Spleen (tissue), 11 donors: ENCODE data around the gene LPP. TPM values are rescaled to one million over a fixed set of nuclear protein-coding genes. Genes with fewer than 3 reads are reported as not detected.
A peak's percentile ranks its signal among the peaks of the same experiment; 100 is the strongest.

Experiments used
- DNase-seq: peaks from one replicate; pipeline ENCODE4 v3.0.0-alpha.2; 2020
- H3K27ac ChIP-seq, 8 donors: fragments of 200-600 bp; sonication (generic) in 7 of 8; 1 replicate in 4 of 8; 2 replicates in 4 of 8; pipeline versions ENCODE4 v1.5.0 to v1.8.0; 2016 to 2021; ENCODE audit warnings: inconsistent platforms in 4 of 8, mild to moderate bottlenecking in 4 of 8, moderate library complexity in 1 of 8
- H3K27me3 ChIP-seq, 7 donors: fragments of 200-600 bp; sonication (generic) in 6 of 7; replicated peaks in 1 of 7; 1 replicate in 4 of 7; 2 replicates in 3 of 7; pipeline versions ENCODE4 v1.5.0 to v1.8.0; 2016 to 2021; ENCODE audit warnings: inconsistent platforms in 3 of 7, mild to moderate bottlenecking in 1 of 7
- H3K36me3 ChIP-seq, 6 donors: fragments of 200-600 bp; sonication (generic) in 5 of 6; 1 replicate in 4 of 6; 2 replicates in 2 of 6; pipeline versions ENCODE4 v1.5.0 to v1.8.0; 2016 to 2021; ENCODE audit warnings: inconsistent platforms in 2 of 6
- H3K4me1 ChIP-seq, 6 donors: fragments of 200-600 bp; sonication (generic) in 5 of 6; 1 replicate in 3 of 6; 2 replicates in 3 of 6; pipeline versions ENCODE4 v1.5.0 to v1.8.0; 2016 to 2021; ENCODE audit warnings: inconsistent platforms in 3 of 6
- H3K4me3 ChIP-seq, 8 donors: fragments of 200-600 bp; sonication (generic) in 7 of 8; 1 replicate in 4 of 8; 2 replicates in 4 of 8; pipeline versions ENCODE4 v1.5.0 to v1.8.0; 2016 to 2021; ENCODE audit warnings: inconsistent platforms in 4 of 8, mild to moderate bottlenecking in 4 of 8, moderate library complexity in 2 of 8
- H3K9me3 ChIP-seq, 8 donors: fragments of 200-600 bp; sonication (generic) in 7 of 8; 1 replicate in 4 of 8; 2 replicates in 4 of 8; pipeline versions ENCODE4 v1.5.0 to v1.8.0; 2016 to 2021; ENCODE audit warnings: inconsistent platforms in 4 of 8
- POLR2A ChIP-seq, 3 donors: fragments of 450-650 bp; IDR thresholded peaks; one replicate each; pipeline ENCODE4 v1.5.1; 2017; ENCODE audit warnings: antibody characterized with exemption in 3 of 3, mild to moderate bottlenecking in 1 of 3
- POLR2AphosphoS5 ChIP-seq, 3 donors: sonication (generic); formaldehyde crosslinking; IDR thresholded peaks; one replicate each; pipeline ENCODE4 v1.5.1; 2017; ENCODE audit warnings: antibody characterized with exemption in 3 of 3
- WGBS, 5 donors: extraction: QIAGEN DNeasy Blood & Tissue Kit in 3 of 5; methylation state at CpG; one replicate each; pipeline versions ENCODE4 v1.1.5 to v1.1.7; 2013 to 2018; 5-methylcytosine and 5-hydroxymethylcytosine counted together
- intact Hi-C: fragments of 100-400 bp; cut with DNase I; formaldehyde crosslinking; loops from one replicate; pipeline ENCODE4 v1.15.0; 2023; ENCODE audit warnings: low total_unique reads
- polyA plus RNA-seq, 3 donors: library from polyadenylated mRNA; stranded (reverse); fragments of 200-250 nt; gene quantifications; one replicate each; pipeline ENCODE4 v1.2.1, GENCODE V29; 2013
- total RNA-seq, 7 donors: library from RNA; depleted of rRNA in 3 of 7; stranded (reverse); fragments of >200 nt in 3 of 7; fragmentation: NEBNext Ultra II Directional in 4 of 7; extraction: Animal tissue kit (Norgen Biotek cat#: 25700) in 4 of 7; gene quantifications; one replicate each; pipeline versions ENCODE4 v1.1.0 to v1.2.1, GENCODE V29; 2016 to 2021
- TF ChIP-seq, protein P1 (sequence below), 11 experiments: fragments of 200-600 bp in 7 of 11; fragments of 450-650 bp in 4 of 11; sonication (generic) in 4 of 11; IDR thresholded peaks in 8 of 11; conservative IDR thresholded peaks in 3 of 11; 1 replicate in 7 of 11; 2 replicates in 4 of 11; pipeline versions ENCODE4 v1.4.0 to v1.8.0; 2016 to 2021; ENCODE audit warnings: antibody characterized with exemption in 11 of 11, inconsistent platforms in 4 of 11, mild to moderate bottlenecking in 1 of 11
- donor health status: healthy with polysubstance abuse.
- donor health status: DM: no; HTN: no; CAD: no; lungs with moderate emphysema.
- donor health status: DM: no; HTN: no; CAD: no.
- donor health status: Bipolar disorder and iron deficiency.
- donor health status: healthy.
- donor health status: DM: no; HTN: no; CAD: no.
- donor health status: DM: yes; HTN: yes; CAD: no.

LPP gene
- total and polyA plus RNA-seq, 10 donors, result 2.4 to 270 (median 156) TPM

DNA sequence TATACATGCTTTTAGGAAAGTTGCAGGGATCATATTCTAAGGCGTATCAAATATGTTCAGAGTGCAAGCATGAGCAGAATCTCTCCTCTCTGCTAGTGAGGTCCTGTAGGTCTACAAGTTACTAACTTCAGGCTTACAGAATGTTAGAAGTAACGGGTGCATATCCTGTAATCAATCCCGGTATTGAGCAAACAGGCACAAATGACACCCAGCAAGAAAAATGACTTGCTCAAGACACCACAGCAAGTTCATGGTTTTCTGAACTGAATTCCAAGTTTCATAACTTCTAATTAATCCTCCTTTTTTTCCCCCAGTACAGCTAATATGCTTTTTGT, 663.9 kb downstream of the LPP start:
- intact Hi-C loops, result no loop called here
- Histone ChIP-seq H3K4me3 (no peak overlapping the region), H3K27ac (peak overlapping the region in 2 of 8 donors; percentile 10 to 73), H3K4me1 (peaks cover 0 to 50% (median 14%) of the 10 kb centered on the region in 6 donors), H3K27me3 (no peaks in the 10 kb centered on the region), H3K36me3 (no peaks in the 10 kb centered on the region), H3K9me3 (no peaks in the 10 kb centered on the region)
- no peak for DNase-seq
- TF ChIP-seq POLR2A (IDR thresholded peaks at IDR 0.05) (no peak), POLR2AphosphoS5 (IDR thresholded peaks at IDR 0.05) (no peak)
- TF ChIP-seq, protein P1, sequence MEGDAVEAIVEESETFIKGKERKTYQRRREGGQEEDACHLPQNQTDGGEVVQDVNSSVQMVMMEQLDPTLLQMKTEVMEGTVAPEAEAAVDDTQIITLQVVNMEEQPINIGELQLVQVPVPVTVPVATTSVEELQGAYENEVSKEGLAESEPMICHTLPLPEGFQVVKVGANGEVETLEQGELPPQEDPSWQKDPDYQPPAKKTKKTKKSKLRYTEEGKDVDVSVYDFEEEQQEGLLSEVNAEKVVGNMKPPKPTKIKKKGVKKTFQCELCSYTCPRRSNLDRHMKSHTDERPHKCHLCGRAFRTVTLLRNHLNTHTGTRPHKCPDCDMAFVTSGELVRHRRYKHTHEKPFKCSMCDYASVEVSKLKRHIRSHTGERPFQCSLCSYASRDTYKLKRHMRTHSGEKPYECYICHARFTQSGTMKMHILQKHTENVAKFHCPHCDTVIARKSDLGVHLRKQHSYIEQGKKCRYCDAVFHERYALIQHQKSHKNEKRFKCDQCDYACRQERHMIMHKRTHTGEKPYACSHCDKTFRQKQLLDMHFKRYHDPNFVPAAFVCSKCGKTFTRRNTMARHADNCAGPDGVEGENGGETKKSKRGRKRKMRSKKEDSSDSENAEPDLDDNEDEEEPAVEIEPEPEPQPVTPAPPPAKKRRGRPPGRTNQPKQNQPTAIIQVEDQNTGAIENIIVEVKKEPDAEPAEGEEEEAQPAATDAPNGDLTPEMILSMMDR (IDR thresholded peaks at IDR 0.05 in 8 of 11, conservative IDR thresholded peaks at IDR 0.05 in 3 of 11), result no peak
- 60 to 89% (median 73%) methylated on average over 3 of the region's 3 CpGs for whole genome bisulfite sequencing, 5 donors

DNA sequence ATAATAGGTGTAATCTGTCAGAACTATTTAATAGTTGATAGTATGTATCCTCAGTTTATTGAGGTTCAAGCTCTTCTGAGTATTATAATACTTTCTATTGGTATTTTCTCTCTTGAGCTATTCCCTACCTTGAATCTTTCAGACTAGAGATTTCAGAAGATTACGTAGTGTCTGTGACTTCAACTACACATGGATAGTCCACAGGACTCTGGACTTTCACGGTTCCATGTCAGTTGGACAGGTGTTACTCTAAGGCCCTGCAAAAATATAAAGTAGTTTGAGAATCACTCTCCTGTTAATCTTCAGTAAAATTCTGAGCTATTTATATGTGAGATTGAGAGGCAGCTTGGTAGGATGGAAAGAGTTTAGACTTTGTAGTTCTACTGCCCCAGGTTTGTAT, 664.3 kb downstream of the LPP start:
- H3K36me3 ChIP-seq, result no peaks in the 10 kb centered on the region
- no peak for DNase-seq
- peaks cover 0 to 54% (median 15%) of the 10 kb centered on the region in 6 donors for H3K4me1 ChIP-seq
- H3K27ac ChIP-seq, result peak overlapping the region in 3 of 8 donors; percentile 2 to 73 (median 10)
- TF ChIP-seq POLR2AphosphoS5 (IDR thresholded peaks at IDR 0.05), result no peak
- TF ChIP-seq POLR2A (IDR thresholded peaks at IDR 0.05), result no peak
- TF ChIP-seq, protein P1 (IDR thresholded peaks at IDR 0.05 in 8 of 11, conservative IDR thresholded peaks at IDR 0.05 in 3 of 11), result no peak
- no peaks in the 10 kb centered on the region for H3K27me3 ChIP-seq
- H3K9me3 ChIP-seq, result no peaks in the 10 kb centered on the region
- H3K4me3 ChIP-seq, result no peak overlapping the region
- WGBS, 5 donors, result 64 to 93% (median 86%) methylated on average over 2 of the region's 2 CpGs
- intact Hi-C loops, result no loop called here

DNA sequence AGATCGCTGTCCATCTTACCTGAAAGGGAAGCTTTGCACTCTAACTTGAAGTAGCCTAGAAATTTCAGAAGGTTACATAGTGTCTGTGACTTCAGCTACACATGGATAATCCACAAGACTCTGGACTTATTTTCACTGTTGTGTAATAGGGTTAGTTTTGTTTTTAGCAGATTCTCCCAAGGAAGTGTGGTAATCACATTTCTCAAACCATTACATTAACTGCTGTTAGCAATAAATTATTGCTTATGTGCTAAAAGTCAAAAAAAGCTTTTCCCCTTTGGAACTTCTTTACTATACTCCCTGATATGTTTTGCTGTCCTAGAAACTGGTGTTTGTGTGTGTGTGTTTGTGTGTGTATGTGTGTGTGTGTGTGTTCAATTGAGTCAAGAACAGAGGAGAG, 666.0 kb downstream of the LPP start:
- intact Hi-C loops, result no loop called here
- H3K27ac ChIP-seq, result peak overlapping the region in 6 of 8 donors; percentile 10 to 73 (median 62)
- TF ChIP-seq, protein P1 (IDR thresholded peaks at IDR 0.05 in 8 of 11, conservative IDR thresholded peaks at IDR 0.05 in 3 of 11), result no peak
- TF ChIP-seq POLR2AphosphoS5 (IDR thresholded peaks at IDR 0.05) (no peak), POLR2A (IDR thresholded peaks at IDR 0.05) (no peak)
- WGBS, 5 donors, result 63 to 88% (median 65%) methylated on average over 1 of the region's 1 CpG
- no peak for DNase-seq
- no peak overlapping the region for H3K4me3 ChIP-seq
- H3K27me3 ChIP-seq, result no peaks in the 10 kb centered on the region
- no peaks in the 10 kb centered on the region for H3K36me3 ChIP-seq
- H3K4me1 ChIP-seq, result peaks cover 0 to 55% (median 15%) of the 10 kb centered on the region in 6 donors
- H3K9me3 ChIP-seq, result no peaks in the 10 kb centered on the region

DNA sequence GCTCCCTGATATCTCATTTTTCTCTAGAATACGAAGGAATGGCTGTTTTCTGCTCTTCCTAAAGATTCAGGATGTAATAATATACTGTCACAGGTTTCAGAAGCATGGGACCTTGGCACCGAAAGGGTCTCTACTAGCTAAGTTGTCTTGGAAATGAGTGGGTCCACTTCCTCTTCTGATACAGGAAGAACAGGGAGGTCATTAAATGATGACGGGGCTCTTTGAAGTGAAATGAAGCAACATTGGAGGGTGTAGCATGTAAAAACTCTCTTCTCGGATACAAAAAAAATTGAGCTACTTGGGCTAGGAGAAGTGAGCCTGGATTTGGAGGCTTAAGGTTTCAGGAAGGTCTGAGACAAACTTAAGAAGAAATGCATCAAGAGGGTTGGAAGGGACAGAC, 668.0 kb downstream of the LPP start:
- intact Hi-C loops, result no loop called here
- TF ChIP-seq POLR2AphosphoS5 (IDR thresholded peaks at IDR 0.05) (no peak), POLR2A (IDR thresholded peaks at IDR 0.05) (no peak)
- TF ChIP-seq, protein P1 (IDR thresholded peaks at IDR 0.05 in 8 of 11, conservative IDR thresholded peaks at IDR 0.05 in 3 of 11), result no peak
- Histone ChIP-seq H3K4me3 (no peak overlapping the region), H3K27ac (peak overlapping the region in 5 of 8 donors; percentile 35 to 73 (median 68)), H3K27me3 (no peaks in the 10 kb centered on the region), H3K4me1 (peaks cover 0 to 55% (median 15%) of the 10 kb centered on the region in 6 donors), H3K36me3 (no peaks in the 10 kb centered on the region), H3K9me3 (no peaks in the 10 kb centered on the region)
- 45 to 65% (median 54%) methylated on average over 4 of the region's 4 CpGs for WGBS, 5 donors
- no peak for DNase-seq
